ENCODE results near the gene RPL35A.
"Not testable (repeated sequence)": the region's sequence is repeated elsewhere in the genome, so short reads cannot be mapped to it uniquely, and the experiment has no call there.

The RPL35A gene

DNA sequence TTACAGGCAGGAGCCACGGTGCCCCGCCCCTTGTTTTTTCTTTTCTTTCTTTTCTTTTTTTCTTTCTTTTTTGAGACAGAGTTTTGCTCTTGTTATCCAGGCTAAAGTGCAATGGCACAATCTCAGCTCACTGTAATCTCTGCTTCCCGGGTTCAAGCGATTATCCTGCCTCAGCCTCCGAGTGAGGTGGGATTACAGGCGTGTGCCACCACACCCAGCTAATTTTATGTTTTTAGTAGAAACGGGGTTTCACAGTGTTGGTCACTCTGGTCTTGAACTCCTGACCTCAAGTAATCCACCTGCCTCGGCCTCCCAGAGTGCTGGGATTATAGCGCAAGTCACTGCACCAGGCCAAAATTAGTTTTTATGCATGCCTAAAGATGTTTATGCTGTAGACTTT lies 2.5 kb downstream of the RPL35A start:
- no peak for DNase-seq (ENCODE audit: low spot score)

- DNase-seq (ENCODE audit: low spot score), result no peak
Measured at GRCh38 chr3:197953325-197953724, 3.3 kb downstream of the RPL35A start.

DNA sequence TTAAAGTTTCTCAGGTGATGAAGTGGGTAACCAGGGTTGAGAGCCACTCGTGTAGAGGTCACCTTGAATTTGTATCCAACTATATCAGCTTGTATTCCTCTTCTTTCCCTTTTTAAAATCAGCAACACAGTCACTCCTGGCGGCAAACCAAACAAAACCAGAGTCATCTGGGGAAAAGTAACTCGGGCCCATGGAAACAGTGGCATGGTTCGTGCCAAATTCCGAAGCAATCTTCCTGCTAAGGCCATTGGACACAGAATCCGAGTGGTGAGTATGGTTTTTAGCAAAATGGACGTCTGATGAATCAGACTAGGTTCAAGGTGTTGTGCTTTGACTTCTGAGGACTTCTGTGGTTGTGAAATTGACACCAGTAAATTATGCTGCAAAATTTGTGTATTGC lies 3.9 kb downstream of the RPL35A start:
- no peak for DNase-seq (ENCODE audit: low spot score)

GRCh38 chr3:197955892-197956477 lies 6.0 kb downstream of the RPL35A start:
- DNase-seq (ENCODE audit: low spot score), result no peak

- no peak for DNase-seq (ENCODE audit: low spot score)
Measured at GRCh38 chr3:197956626-197956988, 6.6 kb downstream of the RPL35A start.

DNA sequence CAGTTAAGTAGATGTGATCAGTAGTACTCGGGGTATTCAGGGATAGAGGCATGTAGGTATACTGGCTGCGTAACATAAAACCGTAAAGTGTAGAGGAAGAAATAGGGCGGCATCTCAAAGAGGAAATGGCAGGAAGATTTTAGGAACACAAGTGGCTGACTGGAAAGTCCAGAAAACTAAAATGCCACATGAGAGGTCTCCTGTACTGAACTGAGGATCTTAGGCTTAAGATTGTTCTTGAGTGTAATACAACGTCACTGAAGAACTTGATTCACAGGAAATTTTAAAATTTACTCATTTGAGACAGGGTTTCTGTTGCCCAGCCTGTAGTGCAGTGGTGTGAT lies 7.8 kb downstream of the RPL35A start:
- DNase-seq (ENCODE audit: low spot score), result no peak

DNA sequence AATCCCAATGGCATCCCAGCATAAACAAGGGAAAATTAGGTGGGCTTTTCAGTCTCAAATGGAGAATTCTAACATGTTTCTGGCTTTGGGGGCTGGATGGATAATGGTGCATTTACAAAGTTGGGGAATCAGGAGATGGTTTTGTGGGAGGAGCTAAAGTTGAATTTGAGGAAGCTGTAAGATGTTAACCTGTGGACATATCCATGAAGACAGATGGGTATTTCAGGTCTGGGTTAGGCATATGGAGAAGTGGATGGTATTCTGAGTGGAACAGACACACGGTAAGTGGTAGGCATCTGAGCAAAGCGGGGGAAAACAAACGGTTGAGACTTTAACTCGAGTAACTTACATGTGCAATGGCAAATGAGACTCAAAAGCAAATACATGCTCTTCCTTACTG lies 8.4 kb downstream of the RPL35A start:
- DNase-seq (ENCODE audit: low spot score), result no peak

GRCh38 chr3:197958848-197959247 lies 8.9 kb downstream of the RPL35A start:
- not testable (repeated sequence) for DNase-seq (ENCODE audit: low spot score)

- DNase-seq (ENCODE audit: low spot score), result no peak
Measured at GRCh38 chr3:197959500-197959890, 9.5 kb downstream of the RPL35A start.

DNA sequence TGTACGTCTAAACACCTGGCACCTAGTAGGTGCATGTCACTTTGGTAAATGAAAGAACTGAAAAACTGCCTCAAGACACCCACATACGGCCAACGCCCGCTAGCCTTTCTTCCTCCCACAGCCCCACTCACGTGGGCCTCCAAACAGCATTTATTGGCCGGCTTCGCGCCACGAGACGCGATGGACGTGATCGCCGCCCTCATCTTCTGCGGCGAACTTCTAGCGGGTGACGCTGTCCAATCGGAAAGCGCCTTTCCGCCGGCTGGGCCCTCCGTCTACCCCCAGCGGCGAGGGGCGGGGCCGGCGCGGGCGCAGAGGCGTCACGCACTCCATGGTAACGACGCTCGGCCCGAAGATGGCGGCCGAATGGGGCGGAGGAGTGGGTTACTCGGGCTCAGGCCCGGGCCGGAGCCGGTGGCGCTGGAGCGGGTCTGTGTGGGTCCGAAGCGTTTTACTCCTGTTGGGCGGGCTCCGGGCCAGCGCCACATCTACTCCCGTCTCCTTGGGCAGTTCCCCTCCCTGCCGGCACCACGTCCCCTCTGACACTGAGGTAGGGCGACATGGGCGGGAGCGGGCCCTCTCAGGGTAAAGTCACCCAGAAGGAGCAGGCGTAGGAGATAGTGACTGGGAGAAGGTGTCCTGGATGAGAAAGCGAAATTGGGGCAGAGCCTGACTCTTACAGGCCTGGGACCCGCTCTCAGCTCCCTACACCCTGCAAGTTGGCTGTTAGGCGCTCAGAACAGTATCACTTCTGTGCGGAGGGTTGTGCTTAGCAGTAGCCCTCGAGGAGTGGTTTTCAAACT lies 10.1 kb downstream of the RPL35A start, which contains the start of gene LMLN:
Gene LMLN (plus strand): TSS at position 327 of the 803 bp plus-strand sequence. CDS start 29 bp downstream, at position 356.
- peak; percentile 92 for DNase-seq (ENCODE audit: low spot score)

- no peak for DNase-seq (ENCODE audit: low spot score)
Measured at GRCh38 chr3:197960694-197961581, 10.9 kb downstream of the RPL35A start.

DNA sequence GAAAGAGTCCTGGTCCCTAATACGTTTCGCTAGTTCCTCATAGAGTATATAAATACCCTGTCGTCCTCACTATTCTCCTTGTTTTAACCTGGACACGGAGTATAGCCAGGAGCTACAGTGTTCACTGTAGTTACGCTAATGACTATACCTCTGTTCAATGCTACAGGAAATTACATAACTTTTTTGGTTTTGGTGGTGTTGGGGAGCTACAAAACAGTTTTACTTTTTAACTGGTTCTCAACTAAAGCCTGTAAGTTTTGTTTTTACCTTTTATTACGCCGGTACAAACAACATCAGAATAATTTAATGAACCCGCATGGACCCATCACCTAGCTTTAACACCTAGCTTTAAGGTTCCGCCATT lies 11.6 kb downstream of the RPL35A start:
- DNase-seq (ENCODE audit: low spot score), result no peak

GRCh38 chr3:197963019-197963637 lies 13.1 kb downstream of the RPL35A start:
- DNase-seq (ENCODE audit: low spot score), result no peak

GRCh38 chr3:197967337-197967989 lies 17.5 kb downstream of the RPL35A start:
- DNase-seq (ENCODE audit: low spot score), result not testable (repeated sequence)

- no peak for DNase-seq (ENCODE audit: low spot score)
Measured at GRCh38 chr3:197970588-197970987, 20.6 kb downstream of the RPL35A start.

DNA sequence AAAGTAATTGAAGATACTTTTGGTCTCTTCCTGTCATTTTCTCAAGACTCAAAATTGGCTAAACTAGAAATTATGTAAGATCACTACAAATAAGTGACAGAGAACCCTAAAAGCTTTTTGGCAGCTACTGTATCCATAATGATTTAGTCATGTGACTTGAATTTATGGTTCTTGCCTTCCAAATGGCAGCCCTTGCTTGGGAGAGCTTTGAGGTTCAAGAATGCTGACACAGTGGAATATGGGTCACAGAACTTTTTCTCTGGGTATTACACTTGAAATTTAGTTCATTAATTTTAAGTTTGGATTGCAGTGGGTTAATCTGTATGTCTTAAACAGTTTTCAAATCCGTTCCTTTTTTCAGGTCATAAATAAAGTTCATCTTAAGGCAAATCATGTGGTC lies 24.0 kb downstream of the RPL35A start:
- DNase-seq (ENCODE audit: low spot score), result no peak

- no peak for DNase-seq (ENCODE audit: low spot score)
Measured at GRCh38 chr3:197975311-197975710, 25.3 kb downstream of the RPL35A start.

- DNase-seq (ENCODE audit: low spot score), result no peak
Measured at GRCh38 chr3:197983076-197983475, 33.1 kb downstream of the RPL35A start.

GRCh38 chr3:197989651-197990050 lies 39.7 kb downstream of the RPL35A start:
- DNase-seq (ENCODE audit: low spot score), result no peak

DNA sequence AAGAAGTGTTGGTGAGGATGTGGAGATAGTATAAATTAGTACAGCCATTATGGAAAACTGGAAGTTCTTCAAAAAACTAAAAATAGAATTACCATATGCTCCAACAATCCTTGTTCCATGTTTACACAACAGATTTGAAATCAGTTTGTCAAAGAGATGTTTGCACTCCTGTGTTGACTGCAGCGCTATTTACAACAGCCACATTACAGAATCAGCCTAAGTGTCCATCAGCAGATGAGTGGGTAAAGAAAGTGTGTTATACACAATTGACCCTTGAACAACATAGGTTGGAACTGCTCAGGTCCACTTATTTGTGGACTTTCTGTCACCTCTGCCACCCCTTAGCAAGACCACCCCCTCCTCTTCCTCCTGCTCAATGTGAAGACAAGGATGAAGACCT lies 44.7 kb downstream of the RPL35A start:
- no peak for DNase-seq (ENCODE audit: low spot score)

GRCh38 chr3:197996855-197997254 lies 46.9 kb downstream of the RPL35A start:
- DNase-seq (ENCODE audit: low spot score), result no peak

GRCh38 chr3:197997936-197998335 lies 47.9 kb downstream of the RPL35A start:
- DNase-seq (ENCODE audit: low spot score), result no peak

Data from COLO829 (cell line).